Measurements from ENCODE around the gene PDIA3.
A peak's percentile ranks its signal among the peaks of the same experiment; 100 is the strongest.
"Not testable (repeated sequence)": the region's sequence is repeated elsewhere in the genome, so short reads cannot be mapped to it uniquely, and the experiment has no call there.

GRCh38 chr15:43746903-43747309 is 668 bp downstream of the PDIA3 start:
- TF ChIP-seq CTCF (IDR thresholded peaks at IDR 0.05): not testable (repeated sequence)
- peak in 1 of 2 donors; percentile 1 for TF ChIP-seq POLR2A (IDR thresholded peaks at IDR 0.05)
